HG02840 (cell line): ENCODE results near the gene MDFIC.

Experiments
- ATAC-seq: cut with Tn5 transposase; IDR thresholded peaks from one replicate; pipeline ENCODE4 v1.9.1; 2021; ENCODE audit warnings: mild to moderate bottlenecking, moderate library complexity, moderate number of reproducible peaks; ENCODE audit not compliant: unreplicated experiment, low FRiP score

The MDFIC gene

GRCh38 chr7:114944745-114945625 lies 23.1 kb downstream of the MDFIC start:
- ATAC-seq = no peak

DNA sequence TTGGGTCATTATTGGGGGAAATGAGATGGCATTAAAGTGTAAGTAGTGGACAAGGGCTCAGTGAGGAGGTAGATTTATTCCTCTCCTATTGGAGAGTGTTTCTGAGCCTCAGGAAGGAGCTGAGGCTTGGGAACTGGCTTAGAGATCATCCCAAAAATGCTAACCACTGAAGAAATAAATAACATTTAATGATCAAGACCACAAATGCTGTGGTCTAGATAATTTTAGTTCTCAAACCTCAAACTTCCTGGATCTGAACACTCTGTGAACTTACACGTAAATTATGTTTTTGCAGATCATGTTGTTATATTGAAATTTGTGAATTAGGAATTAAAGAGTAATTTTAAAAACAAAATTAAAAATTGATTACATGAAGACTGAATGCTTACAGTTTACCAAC lies 27.3 kb downstream of the MDFIC start:
- ATAC-seq = no peak

- no peak for ATAC-seq
Observed at GRCh38 chr7:114952296-114952695, 30.4 kb downstream of the MDFIC start.

DNA sequence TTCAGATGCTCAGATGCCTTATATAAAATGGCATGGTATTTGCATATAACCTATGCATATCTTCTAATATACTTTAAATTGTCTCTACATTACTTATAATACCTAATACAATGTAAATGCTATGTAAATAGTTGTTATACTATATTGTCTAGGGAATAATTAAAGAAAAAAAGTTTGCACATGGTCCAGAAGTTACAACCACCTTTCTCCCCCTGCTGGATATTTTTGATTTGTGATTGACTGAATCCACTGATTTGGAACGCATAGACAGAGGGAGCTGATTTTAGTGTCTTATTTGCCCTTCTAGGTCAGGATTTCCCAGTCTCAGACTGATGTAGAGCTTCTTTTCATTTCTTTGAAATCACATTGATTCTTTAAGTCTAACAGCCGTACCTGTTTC lies 31.8 kb downstream of the MDFIC start:
- no peak for ATAC-seq

- ATAC-seq = no peak
Observed at GRCh38 chr7:114956702-114957101, 34.8 kb downstream of the MDFIC start.

DNA sequence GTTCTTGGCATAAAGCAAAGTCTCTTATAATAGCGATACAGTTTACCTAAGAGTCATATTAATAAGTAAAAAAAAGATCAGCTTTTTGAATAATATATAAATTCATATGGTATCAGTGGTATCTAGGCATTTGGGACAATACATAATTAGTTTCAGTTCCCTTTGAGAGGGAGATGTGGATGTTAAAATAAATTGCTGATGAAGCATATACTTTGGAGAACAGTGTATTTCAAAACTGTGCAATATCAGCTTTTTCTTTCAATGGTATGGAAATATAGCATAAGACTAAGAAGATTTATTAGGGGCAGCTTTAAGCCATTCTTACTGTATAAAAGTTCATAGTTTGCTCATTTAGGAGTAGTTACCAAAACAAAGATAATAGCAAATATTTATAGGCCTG lies 35.5 kb downstream of the MDFIC start:
- no peak for ATAC-seq

GRCh38 chr7:114959931-114960330 lies 38.0 kb downstream of the MDFIC start:
- peak; percentile 75 for ATAC-seq

GRCh38 chr7:114962441-114962840 lies 40.5 kb downstream of the MDFIC start:
- no peak for ATAC-seq

- no peak for ATAC-seq
Observed at GRCh38 chr7:114966156-114966555, 44.3 kb downstream of the MDFIC start.

DNA sequence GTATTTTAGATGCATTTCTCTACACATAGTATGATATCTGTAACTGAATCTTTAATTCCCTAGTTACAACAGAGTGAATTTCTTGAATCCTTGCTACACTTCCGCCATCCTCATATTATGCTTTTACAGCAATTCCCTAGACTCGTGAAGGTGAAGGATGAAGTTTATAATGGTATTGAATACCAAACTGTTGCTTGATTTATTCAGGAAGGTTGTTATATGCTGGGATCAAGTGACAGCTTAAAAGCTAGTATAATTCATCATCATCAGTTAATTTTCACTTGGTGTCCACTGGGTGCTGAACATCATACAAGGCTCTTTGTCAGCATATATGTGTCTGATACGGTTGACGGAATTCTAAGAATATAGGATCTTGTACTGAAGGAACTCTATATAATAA lies 47.2 kb downstream of the MDFIC start:
- ATAC-seq = no peak

GRCh38 chr7:114970308-114970707 lies 48.4 kb downstream of the MDFIC start:
- ATAC-seq = no peak

DNA sequence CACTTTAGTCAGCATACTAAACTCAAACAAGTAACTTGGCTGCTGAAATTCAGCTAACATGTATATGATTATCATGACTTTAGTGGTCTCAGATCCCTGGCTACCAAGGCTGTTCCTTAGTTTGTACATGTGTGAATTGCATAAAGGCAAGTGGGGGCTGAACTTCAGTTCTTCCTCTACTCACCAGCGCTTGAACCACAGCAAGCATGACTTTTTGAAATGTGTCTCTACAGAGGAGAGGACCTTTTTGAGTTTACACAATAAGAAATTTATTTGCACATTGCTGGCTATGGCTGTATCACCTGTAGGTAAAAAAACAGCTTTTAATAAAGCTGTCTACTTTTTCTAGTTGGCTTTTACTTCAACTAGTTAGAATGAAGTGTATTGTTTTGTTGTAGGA lies 48.8 kb downstream of the MDFIC start:
- no peak for ATAC-seq

GRCh38 chr7:114972567-114972966 lies 50.7 kb downstream of the MDFIC start:
- ATAC-seq = no peak

- no peak for ATAC-seq
Observed at GRCh38 chr7:114973147-114973546, 51.3 kb downstream of the MDFIC start.

GRCh38 chr7:114975401-114975800 lies 53.5 kb downstream of the MDFIC start:
- ATAC-seq = no peak

DNA sequence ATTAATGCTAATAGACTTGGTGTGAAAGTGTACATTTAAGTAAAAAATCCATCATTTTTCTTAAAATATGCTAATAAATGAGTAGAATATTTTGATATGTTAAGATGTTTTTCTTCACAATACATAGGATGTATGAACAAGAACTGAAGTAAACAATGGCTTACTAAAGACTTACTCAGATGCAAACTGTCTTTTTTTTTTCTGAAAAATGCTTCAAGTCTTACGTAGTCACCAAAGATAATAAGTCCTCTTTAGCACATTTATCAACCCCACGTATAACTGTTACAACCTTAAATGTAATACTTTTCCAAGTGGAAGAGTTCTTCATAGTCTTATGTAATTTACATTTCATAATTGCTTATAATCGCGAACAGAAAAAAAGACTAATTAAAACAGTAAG lies 54.8 kb downstream of the MDFIC start:
- no peak for ATAC-seq

DNA sequence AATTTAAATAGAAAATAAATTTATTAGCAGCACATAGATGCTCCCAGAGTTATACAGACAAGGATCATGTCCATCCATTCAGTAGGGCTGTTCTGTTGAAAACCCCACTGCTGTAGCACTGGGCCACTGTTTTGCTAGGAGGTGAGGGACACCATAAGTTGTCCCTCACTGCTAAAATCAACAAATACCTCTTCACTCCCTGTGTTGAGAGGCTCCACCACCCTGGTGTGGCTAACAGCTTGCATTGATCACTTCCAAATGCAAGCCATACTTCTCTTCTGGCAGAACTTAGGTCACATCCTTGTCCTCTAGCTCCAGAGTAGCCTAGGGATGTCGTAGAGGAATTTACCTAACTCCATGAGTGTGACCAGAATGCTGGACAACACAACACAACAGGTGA lies 55.4 kb downstream of the MDFIC start:
- no peak for ATAC-seq

DNA sequence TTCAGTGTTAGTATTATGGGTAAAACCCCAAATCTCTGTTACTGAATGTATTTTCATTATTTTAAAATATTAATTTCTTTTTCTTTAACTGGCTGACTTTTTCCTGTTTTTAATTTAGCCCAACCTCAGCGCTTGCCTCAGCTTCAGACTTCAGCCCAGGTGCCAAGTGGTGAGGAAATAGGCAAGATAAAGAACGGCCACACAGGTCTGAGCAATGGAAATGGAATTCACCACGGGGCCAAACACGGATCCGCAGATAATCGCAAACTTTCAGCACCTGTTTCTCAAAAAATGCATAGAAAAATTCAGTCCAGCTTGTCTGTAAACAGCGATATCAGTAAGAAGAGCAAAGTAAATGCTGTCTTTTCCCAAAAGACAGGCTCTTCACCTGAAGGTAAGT lies 57.5 kb downstream of the MDFIC start:
- no peak for ATAC-seq

DNA sequence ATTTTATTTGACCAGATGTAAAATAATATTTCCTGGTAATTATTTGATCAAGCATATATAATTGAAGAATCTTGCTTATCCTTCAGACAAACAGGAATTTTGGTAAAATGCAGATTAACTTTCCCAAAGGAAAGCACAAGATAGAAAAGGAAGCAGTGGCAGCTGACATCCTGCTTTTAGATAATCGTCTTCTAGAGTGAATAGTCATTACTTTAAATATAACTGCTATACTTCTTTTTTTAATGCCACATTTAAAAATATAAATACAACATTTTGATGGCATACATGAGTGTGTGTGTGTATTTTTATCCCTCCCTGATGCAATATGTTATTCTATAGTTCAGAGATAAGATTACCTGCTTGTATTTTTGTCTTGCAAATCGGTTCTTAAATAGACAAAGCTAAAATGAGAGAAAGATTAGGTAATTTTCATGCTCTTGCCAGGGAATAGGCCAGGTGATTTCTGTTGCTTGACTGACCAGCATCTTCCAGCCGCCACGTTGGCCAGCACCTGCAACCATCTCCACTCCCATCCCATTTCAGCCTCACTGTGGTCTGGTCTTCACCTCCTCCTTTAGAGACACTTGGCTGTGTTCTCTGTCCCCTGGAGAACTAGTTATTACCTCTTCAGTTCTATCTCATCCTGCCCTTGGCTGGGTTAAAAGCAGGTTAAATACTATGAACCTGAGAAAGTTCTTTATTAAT lies 58.1 kb downstream of the MDFIC start:
- no peak for ATAC-seq

DNA sequence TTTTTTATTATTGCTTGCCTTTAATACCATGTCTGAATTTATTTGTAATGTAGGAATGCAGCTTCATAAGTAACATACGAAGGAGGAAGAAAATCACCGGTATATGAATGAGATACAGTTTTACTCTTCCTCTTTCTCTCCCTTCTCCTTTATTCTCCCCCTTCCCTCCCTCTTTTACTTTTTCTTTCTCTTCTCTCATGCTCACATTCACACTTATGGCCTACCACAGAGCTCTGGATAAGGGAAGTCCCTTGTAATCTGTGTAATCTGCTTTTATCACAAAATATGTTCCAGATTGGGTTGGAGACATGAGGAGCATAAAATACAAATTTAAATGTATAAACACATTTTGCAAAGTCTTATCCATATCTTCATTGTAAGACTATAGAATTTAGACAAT lies 59.4 kb downstream of the MDFIC start:
- no peak for ATAC-seq

DNA sequence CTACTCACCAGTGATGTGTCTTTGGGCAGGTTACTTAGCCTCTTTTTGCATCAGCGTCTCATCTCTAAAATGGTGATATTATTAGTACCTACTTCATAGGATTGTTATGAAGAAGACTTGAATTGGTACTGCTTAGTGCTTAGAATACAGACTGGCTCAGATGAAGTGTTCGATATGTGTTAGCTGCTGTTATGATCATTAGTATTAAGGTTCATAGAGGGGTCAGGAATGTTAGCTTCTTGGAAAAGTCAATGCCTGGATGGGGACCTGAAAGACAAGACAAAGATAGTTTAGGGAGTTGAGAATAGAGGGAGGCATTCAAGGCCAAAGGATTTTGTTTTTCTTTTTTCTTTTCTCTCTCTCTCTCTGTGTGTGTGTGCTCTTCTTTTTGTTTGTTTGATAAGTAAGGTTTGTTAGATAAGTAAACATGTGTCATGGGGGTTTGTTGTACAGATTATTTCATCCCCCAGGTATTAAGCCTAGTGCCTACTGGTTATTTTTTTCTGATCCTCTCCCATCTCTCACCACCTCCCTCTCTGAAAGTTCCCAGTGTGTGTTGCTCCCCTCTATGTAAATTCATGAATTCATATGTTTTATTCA lies 63.3 kb downstream of the MDFIC start:
- ATAC-seq = no peak
